IMR-90 (cell line): ENCODE data around the gene SPATA13. TPM values are rescaled to one million over a fixed set of nuclear protein-coding genes. Genes with fewer than 3 reads are reported as not detected.
"Not testable (repeated sequence)": the region's sequence is repeated elsewhere in the genome, so short reads cannot be mapped to it uniquely, and the experiment has no call there.

Experiments
- ATAC-seq: fragments of 200-7000 bp; cut with Tn5 transposase; 2 replicates; pipeline ENCODE4 v1.9.1; 2020; ENCODE audit warnings: low read depth, mild to moderate bottlenecking, moderate library complexity
- BruUV-seq: library from RNA; stranded (reverse); fragments of 400-500 nt; replicated peaks from 2 replicates; lab custom pipeline; 2021; lab: Mats Ljungman, UMichigan
- CTCF ChIA-PET: fragments of 300-600 bp; formaldehyde crosslinking; extraction: SDS; loops from one replicate; lab custom pipeline; 2021; ENCODE audit warnings: antibody characterized with exemption; lab: Yijun Ruan, JAX
- POLR2A ChIA-PET: fragments of 300-600 bp; sonication (Branson Sonifier 250); formaldehyde crosslinking; loops from one replicate; lab custom pipeline; 2022; ENCODE audit warnings: antibody characterized with exemption; ENCODE audit not compliant: unreplicated experiment; lab: Charles Lee
- DNase-seq: peaks from one replicate; pipeline ENCODE4 v3.0.0; 2013
- H2AFZ ChIP-seq: replicated peaks from 2 replicates; pipeline ENCODE3; 2013; ENCODE audit warnings: low read length, mild to moderate bottlenecking; ENCODE audit not compliant: poor library complexity
- H2AK5ac ChIP-seq: 2 replicates; pipeline ENCODE4 v1.6.1; 2013; ENCODE audit warnings: low read depth, low read length, inconsistent platforms
- H2AK9ac ChIP-seq: replicated peaks from 2 replicates; pipeline ENCODE3; 2013; ENCODE audit warnings: mild to moderate bottlenecking, low read depth, low read length, moderate library complexity; ENCODE audit not compliant: poor library complexity
- H2BK120ac ChIP-seq: 2 replicates; pipeline ENCODE4 v1.6.1; 2013; ENCODE audit warnings: low read depth, low read length, inconsistent platforms
- H2BK15ac ChIP-seq: 3 replicates; pipeline ENCODE4 v1.6.1; 2013; ENCODE audit warnings: low read depth, low read length, inconsistent platforms
- H2BK20ac ChIP-seq: 2 replicates; pipeline ENCODE4 v1.6.1; 2013; ENCODE audit warnings: low read depth, mild to moderate bottlenecking, inconsistent platforms, low read length, moderate library complexity
- H2BK5ac ChIP-seq: 2 replicates; pipeline ENCODE4 v1.6.1; 2013; ENCODE audit warnings: mild to moderate bottlenecking, low read depth, low read length, inconsistent platforms; ENCODE audit not compliant: poor library complexity, severe bottlenecking
- H3K14ac ChIP-seq: replicated peaks from 2 replicates; pipeline ENCODE4 v1.6.1; 2013; ENCODE audit warnings: low read depth, low read length, inconsistent platforms
- H3K18ac ChIP-seq: 2 replicates; pipeline ENCODE4 v1.6.1; 2013; ENCODE audit warnings: low read depth, low read length, control low read depth
- H3K23ac ChIP-seq: 2 replicates; pipeline ENCODE4 v1.6.1; 2013; ENCODE audit warnings: low read depth, low read length, inconsistent platforms
- H3K27ac ChIP-seq: 2 replicates; pipeline ENCODE4 v1.5.1; 2013; ENCODE audit warnings: mild to moderate bottlenecking, control low read depth, low read length; ENCODE audit not compliant: insufficient read depth
- H3K27me3 ChIP-seq: 2 replicates; pipeline ENCODE4 v1.6.1; 2013; ENCODE audit warnings: low read length; ENCODE audit not compliant: control insufficient read depth, insufficient read depth
- H3K36me3 ChIP-seq: 2 replicates; pipeline ENCODE4 v1.6.1; 2013; ENCODE audit warnings: low read length, mixed read lengths; ENCODE audit not compliant: control insufficient read depth, insufficient read depth
- H3K4ac ChIP-seq: 2 replicates; pipeline ENCODE4 v1.6.1; 2013; ENCODE audit warnings: low read depth, low read length, inconsistent platforms
- H3K4me1 ChIP-seq: 2 replicates; pipeline ENCODE4 v1.6.1; 2013; ENCODE audit warnings: low read length, mixed read lengths; ENCODE audit not compliant: control insufficient read depth, insufficient read depth
- H3K4me2 ChIP-seq: 2 replicates; pipeline ENCODE4 v1.6.1; 2013; ENCODE audit warnings: low read depth, mild to moderate bottlenecking, control low read depth, low read length, moderate library complexity
- H3K4me3 ChIP-seq: 2 replicates; pipeline ENCODE4 v1.5.1; 2013; ENCODE audit warnings: low read depth, mild to moderate bottlenecking, control low read depth, low read length, moderate library complexity; ENCODE audit not compliant: insufficient read depth
- H3K56ac ChIP-seq: 2 replicates; pipeline ENCODE4 v1.6.1; 2013; ENCODE audit warnings: low read length, inconsistent platforms; ENCODE audit not compliant: insufficient read depth; ENCODE audit errors: extremely low read depth
- H3K79me1 ChIP-seq, 2 experiments: 2 replicates each; pipeline ENCODE4 v1.6.1; 2013; ENCODE audit warnings: low read length in 2 of 2, inconsistent platforms in 1 of 2, low read depth in 1 of 2
- H3K9ac ChIP-seq: 2 replicates; pipeline ENCODE4 v1.6.1; 2013; ENCODE audit warnings: low read depth, low read length, control low read depth
- H3K9me1 ChIP-seq: 2 replicates; pipeline ENCODE4 v1.6.1; 2013; ENCODE audit warnings: low read length, inconsistent platforms; ENCODE audit not compliant: insufficient read depth
- H3K9me3 ChIP-seq: 2 replicates; pipeline ENCODE4 v1.6.1; 2013; ENCODE audit warnings: low read length; ENCODE audit not compliant: control insufficient read depth, insufficient read depth
- H4K20me1 ChIP-seq: 2 replicates; pipeline ENCODE4 v1.6.1; 2013; ENCODE audit warnings: low read length, inconsistent platforms; ENCODE audit not compliant: insufficient read depth
- H4K5ac ChIP-seq: 2 replicates; pipeline ENCODE4 v1.6.1; 2013; ENCODE audit warnings: mild to moderate bottlenecking, low read depth, low read length, control low read depth
- H4K8ac ChIP-seq, 2 experiments: 2 replicates each; pipeline ENCODE4 v1.6.1; 2013; ENCODE audit warnings: low read depth in 2 of 2, low read length in 2 of 2, control low read depth in 1 of 2, inconsistent platforms in 1 of 2
- H4K91ac ChIP-seq: 2 replicates; pipeline ENCODE4 v1.6.1; 2013; ENCODE audit warnings: low read depth, low read length, inconsistent platforms; ENCODE audit not compliant: insufficient read depth
- WGBS, 2 experiments: methylation state at CpG; one replicate each; pipeline versions ENCODE4 v1.1.5 to v1.1.7; 2013; ENCODE audit warnings: missing lambda C conversion rate in 2 of 2; ENCODE audit not compliant: insufficient read length in 1 of 2; ENCODE audit errors: extremely low coverage in 2 of 2; 5-methylcytosine and 5-hydroxymethylcytosine counted together
- dilution Hi-C: fragments of 300-500 bp; cut with HindIII; formaldehyde crosslinking; loops from one replicate; pipeline ENCODE4 v1.14.3; 2018; ENCODE audit warnings: low sequenced_read_pairs; ENCODE audit not compliant: unreplicated experiment
- in situ Hi-C: fragments of 300-500 bp; cut with MboI; formaldehyde crosslinking; loops from 3 replicates; pipeline ENCODE4 v1.14.3; 2019; ENCODE audit warnings: low sequenced_read_pairs, inconsistent platforms, mixed read lengths
- intact Hi-C: fragments of 100-400 bp; cut with micrococcal nuclease; formaldehyde crosslinking; loops from 2 replicates; pipeline ENCODE4 v1.10.0; 2022
- polyA plus RNA-seq, 3 experiments: library from polyadenylated mRNA; depleted of rRNA; stranded (reverse); fragments of >200 nt; gene quantifications; 2 replicates each; pipeline ENCODE4 v1.2.3, GENCODE V29; 2012; ENCODE audit warnings: low replicate concordance in 1 of 3
- total RNA-seq: library from RNA; depleted of rRNA; stranded (reverse); fragments of >200 nt; gene quantifications from 2 replicates; pipeline ENCODE4 v1.2.3, GENCODE V29; 2012

Gene SPATA13
- total and polyA plus RNA-seq, 2 of the 4 experiments (the other 2 are of a cell fraction) = 10.5 to 12.5 TPM

GRCh38 chr13:24321416-24321815 is 160.9 kb downstream of the SPATA13 start:
- ATAC-seq, H2AK5ac ChIP-seq, H3K9me3 ChIP-seq, intact Hi-C loops, H3K9me1 ChIP-seq, H4K91ac ChIP-seq, H3K4me1 ChIP-seq, H3K23ac ChIP-seq, H3K4me2 ChIP-seq, POLR2A ChIA-PET, H2BK15ac ChIP-seq, H3K9ac ChIP-seq, H3K14ac ChIP-seq, H4K5ac ChIP-seq, DNase-seq, H2AFZ ChIP-seq, H3K4ac ChIP-seq, H4K20me1 ChIP-seq, BruUV-seq, H4K8ac ChIP-seq, H2BK5ac ChIP-seq, H3K4me3 ChIP-seq, CTCF ChIA-PET, H2AK9ac ChIP-seq, in situ Hi-C loops, H3K56ac ChIP-seq, H2BK120ac ChIP-seq, dilution Hi-C loops, H3K36me3 ChIP-seq, H3K27me3 ChIP-seq, H3K27ac ChIP-seq, H3K79me1 ChIP-seq, H3K18ac ChIP-seq, H2BK20ac ChIP-seq: not testable (repeated sequence)
- 80% methylated on average over 1 of the region's 8 CpGs; no CpG with 5 or more reads in 1 of the 2 experiments for WGBS, 2 experiments

- H3K79me1 ChIP-seq, H2AK9ac ChIP-seq, H2BK20ac ChIP-seq, H3K27me3 ChIP-seq, in situ Hi-C loops, H2BK15ac ChIP-seq, H2BK120ac ChIP-seq, H2AFZ ChIP-seq, H2AK5ac ChIP-seq, H3K27ac ChIP-seq, BruUV-seq, H3K9me3 ChIP-seq, POLR2A ChIA-PET, intact Hi-C loops, H3K23ac ChIP-seq, H3K4me2 ChIP-seq, H3K18ac ChIP-seq, H2BK5ac ChIP-seq, H4K91ac ChIP-seq, H3K9ac ChIP-seq, DNase-seq, H3K4ac ChIP-seq, H4K8ac ChIP-seq, H3K36me3 ChIP-seq, CTCF ChIA-PET, H4K5ac ChIP-seq, H3K4me3 ChIP-seq, dilution Hi-C loops, H3K14ac ChIP-seq, H4K20me1 ChIP-seq, H3K4me1 ChIP-seq, H3K56ac ChIP-seq, H3K9me1 ChIP-seq: not testable (repeated sequence)
- ATAC-seq = peak; percentile 72
- WGBS, 2 experiments = no CpG with 5 or more reads among the region's 2 CpGs
Observed at GRCh38 chr13:24322470-24322869, 161.9 kb downstream of the SPATA13 start.
